Measurements from ENCODE around the gene XPNPEP3.

DNA sequence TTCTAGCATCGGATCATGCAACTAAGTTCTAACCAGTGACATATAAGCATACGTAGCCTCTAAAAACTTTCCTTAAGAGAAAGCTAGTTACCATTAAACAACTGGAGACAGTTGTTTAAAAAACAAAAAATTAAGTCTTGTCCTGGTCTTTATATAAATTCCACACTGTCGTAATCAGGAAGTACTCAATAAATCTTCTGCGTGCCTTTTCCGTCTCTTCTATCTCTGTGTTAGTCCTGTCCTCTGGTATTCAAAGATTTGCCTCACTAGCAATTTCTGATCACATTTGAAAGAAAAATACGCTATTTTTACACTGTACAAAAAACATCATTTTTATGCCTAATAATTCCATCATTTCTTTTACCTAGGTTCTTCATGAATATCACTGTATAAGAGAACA lies 27.8 kb upstream of the XPNPEP3 start:
- TF ChIP-seq, protein P1, sequence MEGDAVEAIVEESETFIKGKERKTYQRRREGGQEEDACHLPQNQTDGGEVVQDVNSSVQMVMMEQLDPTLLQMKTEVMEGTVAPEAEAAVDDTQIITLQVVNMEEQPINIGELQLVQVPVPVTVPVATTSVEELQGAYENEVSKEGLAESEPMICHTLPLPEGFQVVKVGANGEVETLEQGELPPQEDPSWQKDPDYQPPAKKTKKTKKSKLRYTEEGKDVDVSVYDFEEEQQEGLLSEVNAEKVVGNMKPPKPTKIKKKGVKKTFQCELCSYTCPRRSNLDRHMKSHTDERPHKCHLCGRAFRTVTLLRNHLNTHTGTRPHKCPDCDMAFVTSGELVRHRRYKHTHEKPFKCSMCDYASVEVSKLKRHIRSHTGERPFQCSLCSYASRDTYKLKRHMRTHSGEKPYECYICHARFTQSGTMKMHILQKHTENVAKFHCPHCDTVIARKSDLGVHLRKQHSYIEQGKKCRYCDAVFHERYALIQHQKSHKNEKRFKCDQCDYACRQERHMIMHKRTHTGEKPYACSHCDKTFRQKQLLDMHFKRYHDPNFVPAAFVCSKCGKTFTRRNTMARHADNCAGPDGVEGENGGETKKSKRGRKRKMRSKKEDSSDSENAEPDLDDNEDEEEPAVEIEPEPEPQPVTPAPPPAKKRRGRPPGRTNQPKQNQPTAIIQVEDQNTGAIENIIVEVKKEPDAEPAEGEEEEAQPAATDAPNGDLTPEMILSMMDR (IDR thresholded peaks at IDR 0.05; ENCODE audit: insufficient read depth, low read length, poor library complexity, severe bottlenecking): no peak
- TF ChIP-seq EZH2phosphoT487 (conservative IDR thresholded peaks at IDR 0.05; ENCODE audit: low read length): no peak
